Measurements from ENCODE around the gene ATP6V1C2.
"Not testable (repeated sequence)": the region's sequence is repeated elsewhere in the genome, so short reads cannot be mapped to it uniquely, and the experiment has no call there.

Gene ATP6V1C2

DNA sequence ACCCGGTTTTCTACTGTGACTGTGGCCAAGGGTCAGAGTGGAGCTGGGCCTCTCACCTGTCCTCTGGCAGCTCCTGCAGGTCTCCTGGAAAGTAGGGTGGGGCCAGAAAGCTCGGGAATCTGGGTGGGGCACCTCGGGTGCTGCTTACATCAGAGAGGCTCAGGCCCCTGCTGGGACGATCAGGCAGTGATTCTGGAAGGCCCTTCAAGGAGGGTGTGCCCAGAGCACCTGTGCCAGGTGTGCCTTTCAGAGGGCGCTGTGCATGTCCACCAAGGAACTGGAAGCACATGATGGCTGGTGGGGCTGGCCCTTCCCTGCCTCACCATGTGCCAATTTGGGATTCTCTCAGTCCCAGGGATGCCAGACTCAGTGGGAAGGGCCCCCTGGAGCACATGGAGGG, 44.0 kb downstream of the ATP6V1C2 start:
- no peak for DNase-seq

DNA sequence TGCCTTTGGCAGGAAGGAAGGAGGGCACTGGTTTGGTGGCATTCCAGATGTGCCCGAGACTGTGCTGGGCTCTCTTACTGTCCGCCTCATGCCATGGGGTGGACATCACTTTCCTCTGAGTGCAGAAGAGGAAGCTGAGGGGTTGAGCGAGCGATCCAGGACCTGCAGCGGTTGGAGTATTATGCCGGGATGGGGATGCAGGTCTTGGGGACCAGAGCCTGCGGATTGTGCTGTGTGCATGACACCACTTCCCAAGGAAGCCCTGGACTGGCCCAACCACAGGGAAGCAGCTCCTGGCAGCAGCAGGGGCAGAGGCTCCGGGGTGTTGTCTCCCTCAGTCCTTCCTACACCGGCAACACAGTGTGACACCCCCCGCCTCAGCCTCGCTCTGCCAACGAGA, 44.5 kb downstream of the ATP6V1C2 start:
- DNase-seq = no peak

GRCh38 chr2:10768063-10768507, 46.7 kb downstream of the ATP6V1C2 start:
- DNase-seq = no peak

- DNase-seq = no peak
Measured at GRCh38 chr2:10770956-10771750, 49.7 kb downstream of the ATP6V1C2 start.

DNA sequence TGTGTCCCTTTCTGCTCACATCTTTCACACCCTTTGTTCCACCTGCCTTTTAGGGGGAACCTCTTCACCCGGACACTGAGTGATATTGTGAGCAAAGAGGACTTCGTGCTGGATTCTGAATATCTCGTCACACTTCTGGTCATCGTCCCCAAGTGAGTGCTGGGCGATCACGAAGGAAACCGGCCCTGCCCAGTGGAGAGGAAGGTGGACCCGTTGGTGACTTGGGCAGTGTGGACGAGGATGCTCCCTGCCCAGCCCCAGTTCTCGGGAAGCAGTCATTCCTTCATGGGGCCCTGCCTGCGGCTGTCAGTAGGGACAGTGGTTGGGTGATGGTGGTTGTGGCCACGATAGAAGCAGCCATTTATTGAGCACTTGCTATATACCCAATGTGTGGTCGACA, 50.4 kb downstream of the ATP6V1C2 start:
- no peak for DNase-seq

DNA sequence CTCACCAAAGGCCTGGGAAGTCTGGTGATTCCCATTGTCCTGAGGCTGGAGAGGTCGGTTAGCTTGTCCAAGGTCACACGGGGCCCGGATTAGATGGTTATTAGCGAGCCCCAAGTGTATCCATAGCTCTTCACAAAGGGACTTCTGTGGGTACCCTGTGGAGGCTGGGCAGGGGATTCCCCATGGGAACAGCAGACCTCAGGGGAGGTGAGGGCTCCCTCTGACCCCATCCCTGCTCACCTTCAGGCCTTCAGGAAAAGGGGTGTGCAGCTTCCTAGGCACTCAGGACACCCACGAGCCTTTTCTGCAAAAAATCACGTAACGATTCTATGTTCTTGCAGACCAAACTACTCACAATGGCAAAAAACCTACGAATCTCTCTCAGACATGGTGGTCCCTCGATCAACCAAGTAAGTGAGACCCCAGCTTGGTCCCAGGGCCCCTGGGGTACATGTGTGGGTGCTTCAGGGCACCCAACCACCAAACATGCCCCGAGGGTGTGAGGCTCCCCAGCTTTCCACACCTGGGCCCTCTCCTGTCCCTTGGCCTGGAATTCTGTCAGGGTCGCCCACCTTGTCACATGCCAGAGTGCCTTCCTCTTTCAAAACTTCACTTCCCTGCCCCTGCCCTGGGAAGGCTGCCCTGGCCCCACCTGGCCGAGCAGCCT, 50.9 kb downstream of the ATP6V1C2 start:
- DNase-seq = no peak

DNA sequence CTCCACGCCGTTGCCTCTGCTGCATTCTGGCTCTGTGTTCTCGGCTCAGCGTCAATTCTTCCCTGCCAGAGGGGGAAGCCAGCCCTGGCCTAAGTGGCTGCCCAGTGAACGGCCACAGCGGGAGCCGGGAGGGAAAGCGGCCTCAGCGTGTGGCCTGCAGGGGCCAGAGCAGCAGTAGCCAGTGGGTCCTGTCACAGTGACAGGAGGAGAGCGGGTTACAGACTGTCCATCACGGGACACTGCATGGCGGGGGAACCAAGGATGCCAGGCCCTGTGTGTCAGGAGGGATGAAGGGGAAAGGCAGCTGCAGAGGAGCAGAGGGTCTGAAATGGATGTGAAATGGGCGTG, 51.4 kb downstream of the ATP6V1C2 start:
- peak in 3 of 56 donors; percentile 15 to 25 (median 22) for DNase-seq

DNA sequence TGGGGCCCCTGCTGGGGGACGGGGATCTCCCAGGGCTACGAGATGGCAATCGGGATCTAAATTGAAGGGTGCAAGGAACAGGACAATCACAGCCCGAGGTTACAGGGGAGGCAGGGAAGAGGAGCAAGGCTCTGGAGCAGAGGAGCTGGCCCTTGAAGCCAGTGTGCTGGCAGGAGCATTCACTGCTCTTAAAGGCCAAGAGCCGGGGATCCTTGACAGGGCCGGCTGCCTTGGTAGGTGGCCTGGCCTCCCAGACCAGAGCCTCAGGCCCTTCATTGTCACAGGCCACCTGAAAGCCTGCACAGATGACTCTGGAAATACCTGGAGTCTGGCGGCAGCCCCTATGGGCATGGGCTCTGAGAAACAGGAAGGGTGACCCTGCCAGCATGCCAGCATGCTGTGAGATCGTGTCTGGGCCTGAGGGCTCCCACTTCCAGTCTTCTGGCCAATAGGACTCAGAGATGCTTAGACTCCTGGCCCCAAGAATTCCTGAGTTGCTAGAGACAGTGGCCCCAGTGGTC, 52.5 kb downstream of the ATP6V1C2 start:
- no peak for DNase-seq

GRCh38 chr2:10774394-10774793, 53.0 kb downstream of the ATP6V1C2 start:
- no peak for DNase-seq

DNA sequence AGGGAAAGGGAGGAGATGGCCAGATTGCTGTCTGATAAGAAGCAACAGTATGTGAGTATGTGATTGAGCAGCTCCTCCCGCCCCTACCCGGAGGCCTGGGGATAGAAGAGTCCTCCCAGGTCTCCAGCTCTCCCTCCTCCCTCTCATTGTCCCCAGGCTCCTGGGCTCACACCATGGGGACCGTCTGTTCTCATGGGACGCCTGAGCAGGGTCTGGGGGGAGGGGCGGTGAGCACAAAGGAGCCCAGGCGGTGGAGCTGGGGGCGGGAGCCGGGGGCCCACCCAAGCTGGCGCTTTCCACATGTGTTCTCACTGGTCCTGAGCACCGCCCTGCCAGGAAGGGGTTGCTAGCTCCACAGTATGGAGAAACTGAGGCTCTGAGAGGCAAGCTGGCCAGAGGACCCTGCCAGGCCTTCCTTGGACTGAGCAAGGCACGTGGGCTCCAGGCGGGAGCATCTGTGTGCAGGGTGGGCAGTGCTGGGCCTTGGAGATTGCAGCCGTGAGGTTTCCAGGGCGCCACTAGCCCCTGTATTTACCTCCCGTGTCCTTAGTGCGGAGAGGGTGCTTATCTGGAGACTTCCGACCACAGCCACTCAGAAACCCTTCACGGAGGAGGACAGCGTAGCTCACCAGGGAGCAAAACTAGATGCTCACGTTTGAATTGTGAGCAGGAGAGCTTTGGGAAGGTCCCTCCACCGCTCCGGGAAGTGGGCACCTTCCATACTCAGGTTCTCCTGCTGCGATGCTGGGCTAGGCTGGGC, 53.8 kb downstream of the ATP6V1C2 start:
- DNase-seq = no peak

- DNase-seq = no peak
Measured at GRCh38 chr2:10775831-10776230, 54.4 kb downstream of the ATP6V1C2 start.

- DNase-seq = no peak
Measured at GRCh38 chr2:10776231-10776977, 55.0 kb downstream of the ATP6V1C2 start.

- DNase-seq = no peak
Measured at GRCh38 chr2:10777111-10777841, 55.8 kb downstream of the ATP6V1C2 start.

- no peak for DNase-seq
Measured at GRCh38 chr2:10777842-10778723, 56.7 kb downstream of the ATP6V1C2 start.

DNA sequence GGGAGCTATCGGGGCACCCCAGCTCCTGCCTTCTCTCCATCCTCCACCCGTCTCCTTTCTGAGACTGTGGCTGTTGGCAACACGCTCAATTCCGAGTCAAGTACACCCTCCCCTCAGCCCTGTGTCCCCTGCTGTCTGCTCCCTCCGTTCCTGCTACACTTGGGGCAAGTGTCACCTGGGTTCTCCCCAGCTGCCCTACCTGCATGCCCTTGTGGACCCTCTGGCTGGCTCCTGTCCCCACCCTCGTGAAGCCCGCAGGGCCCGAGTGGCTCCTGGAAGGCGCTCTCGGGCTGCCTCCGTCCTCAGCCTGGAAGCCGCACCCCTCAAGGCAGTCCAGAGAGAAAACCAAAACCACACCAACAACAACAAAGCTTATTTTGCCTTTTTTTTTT, 57.3 kb downstream of the ATP6V1C2 start:
- no peak for DNase-seq

DNA sequence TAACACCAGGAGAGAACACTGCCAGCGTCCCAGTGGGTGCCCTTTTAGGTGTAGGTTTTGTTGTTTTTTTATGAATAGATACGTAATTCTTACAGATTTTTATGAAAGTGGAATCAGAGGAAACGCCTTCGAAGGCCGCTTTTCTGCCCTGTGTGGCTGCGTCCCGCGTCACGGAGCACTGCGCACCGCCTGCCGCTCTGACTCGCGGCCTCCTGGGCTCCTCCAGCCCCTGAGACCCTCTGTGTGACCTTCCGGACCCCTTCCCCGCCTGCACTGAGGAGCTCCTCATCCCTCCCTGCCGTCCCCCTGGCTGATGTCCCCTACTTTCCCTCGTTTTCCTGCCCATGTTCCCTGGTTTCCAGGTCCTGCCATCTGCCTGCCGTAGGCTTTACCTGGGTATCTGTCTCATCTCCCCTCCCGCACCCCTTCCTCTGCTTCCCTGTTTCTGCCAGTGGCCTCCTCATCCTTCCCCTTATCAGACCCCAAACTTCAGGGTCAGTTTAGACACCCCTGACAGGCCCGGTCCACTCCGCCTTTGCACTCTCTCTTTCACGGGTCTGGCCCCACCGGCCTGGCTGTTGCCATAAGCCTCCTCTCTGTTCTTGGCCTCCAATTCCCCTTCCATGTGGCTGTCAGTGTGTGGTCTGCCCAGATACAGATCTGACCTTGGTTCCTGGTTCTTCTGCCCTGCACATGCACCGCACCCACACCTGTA, 58.5 kb downstream of the ATP6V1C2 start:
- no peak for DNase-seq

DNA sequence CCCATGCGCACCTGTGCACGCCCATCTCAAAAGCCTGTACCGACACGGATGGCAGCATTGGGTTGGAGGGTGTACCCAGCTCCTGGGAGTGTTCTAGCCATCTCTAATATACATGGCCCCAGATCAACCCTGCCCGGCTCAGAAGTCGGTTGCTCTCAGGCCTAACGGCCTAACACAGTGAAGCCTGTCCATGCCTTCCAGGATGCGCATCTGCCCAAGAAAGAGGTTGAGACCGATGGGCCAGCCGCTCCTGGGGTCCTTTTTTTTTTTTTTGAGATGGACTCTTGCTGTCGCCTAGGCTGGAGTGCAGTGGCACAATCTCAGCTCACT, 59.0 kb downstream of the ATP6V1C2 start:
- DNase-seq = no peak

DNA sequence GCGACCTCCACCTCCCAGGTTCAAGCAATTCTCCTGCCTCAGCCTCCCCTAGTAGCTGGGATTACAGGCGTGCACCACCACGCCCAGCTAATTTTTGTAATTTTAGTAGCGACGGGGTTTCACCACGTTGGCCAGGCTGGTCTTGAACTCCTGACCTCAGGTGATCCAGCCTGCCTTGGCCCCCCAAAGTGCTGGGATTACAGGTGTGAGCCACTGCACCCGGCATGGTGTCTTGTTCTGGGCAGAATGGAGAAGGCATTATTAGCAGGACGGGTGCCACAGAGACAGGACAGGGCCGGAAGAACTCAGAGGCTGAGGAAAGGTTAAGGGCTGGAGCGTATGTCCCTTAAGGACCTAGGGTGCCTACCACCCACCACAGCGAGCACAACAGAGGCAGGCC, 59.4 kb downstream of the ATP6V1C2 start:
- DNase-seq = not testable (repeated sequence)

DNA sequence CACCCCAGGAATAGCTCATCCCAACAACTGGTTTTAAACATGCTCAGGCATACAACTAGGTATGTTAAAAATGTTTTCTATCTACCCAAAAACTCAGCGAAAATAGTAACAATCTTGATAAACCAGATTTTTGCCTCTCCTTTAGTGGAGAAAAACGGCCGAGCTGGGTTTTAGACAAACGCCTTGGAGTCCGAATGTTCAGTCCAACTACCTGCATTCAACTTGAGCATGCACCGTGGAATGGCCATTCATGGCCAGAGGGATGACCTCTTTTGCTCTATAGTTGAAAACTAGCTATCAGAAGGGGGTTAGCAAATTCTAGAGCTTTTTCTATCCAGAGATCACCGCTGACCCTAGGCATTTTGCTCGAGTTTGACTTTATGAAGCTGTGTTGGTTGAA, 60.3 kb downstream of the ATP6V1C2 start:
- DNase-seq = no peak
